GM23248 (cell line): ENCODE measurements around the gene PAK6.

Experiments used
- EZH2 ChIP-seq: fragments of 200-600 bp; sonication (generic); IDR thresholded peaks from 2 replicates; pipeline ENCODE4 v1.6.1; 2018; ENCODE audit warnings: antibody characterized with exemption, mild to moderate bottlenecking; ENCODE audit not compliant: insufficient read depth, poor library complexity, severe bottlenecking
- EZH2phosphoT487 ChIP-seq: fragments of 200-600 bp; sonication (generic); IDR thresholded peaks from 2 replicates; pipeline ENCODE4 v1.6.1; 2018; ENCODE audit warnings: antibody characterized with exemption, moderate library complexity, mild to moderate bottlenecking, low read depth; ENCODE audit not compliant: insufficient read depth

- TF ChIP-seq EZH2: no peak
- TF ChIP-seq EZH2phosphoT487: no peak
These were observed 38.1 kb downstream of the PAK6 start for GRCh38 chr15:40276927-40277326.
